Measurements from ENCODE around the gene LLGL1. TPM values are rescaled to one million over a fixed set of nuclear protein-coding genes. Genes with fewer than 3 reads are reported as not detected.

The LLGL1 gene
- total RNA-seq, 4 donors from 2014 or later, result 7.5 to 19.0 (median 15.4) TPM

DNA sequence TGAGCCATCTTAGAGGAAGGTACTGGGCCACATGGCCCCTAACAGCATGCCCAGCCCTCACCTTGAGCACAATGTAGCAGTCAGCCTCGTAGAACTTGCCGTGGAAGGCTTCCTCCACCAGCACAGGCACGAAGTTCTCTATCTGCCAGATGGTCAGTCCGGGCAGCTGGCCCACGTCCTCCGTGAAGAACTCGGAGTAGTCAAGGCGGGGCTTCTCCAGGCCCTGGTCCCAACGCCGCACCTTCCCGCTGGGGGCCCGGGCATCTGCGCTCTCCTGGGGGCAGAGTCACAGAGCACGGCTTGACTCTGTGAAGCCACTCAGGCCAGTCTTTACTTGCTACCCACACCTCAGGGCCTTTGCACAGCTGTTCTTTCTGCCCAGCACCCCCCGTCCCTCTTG, 25.8 kb downstream of the LLGL1 start:
- TF ChIP-seq, protein P1, sequence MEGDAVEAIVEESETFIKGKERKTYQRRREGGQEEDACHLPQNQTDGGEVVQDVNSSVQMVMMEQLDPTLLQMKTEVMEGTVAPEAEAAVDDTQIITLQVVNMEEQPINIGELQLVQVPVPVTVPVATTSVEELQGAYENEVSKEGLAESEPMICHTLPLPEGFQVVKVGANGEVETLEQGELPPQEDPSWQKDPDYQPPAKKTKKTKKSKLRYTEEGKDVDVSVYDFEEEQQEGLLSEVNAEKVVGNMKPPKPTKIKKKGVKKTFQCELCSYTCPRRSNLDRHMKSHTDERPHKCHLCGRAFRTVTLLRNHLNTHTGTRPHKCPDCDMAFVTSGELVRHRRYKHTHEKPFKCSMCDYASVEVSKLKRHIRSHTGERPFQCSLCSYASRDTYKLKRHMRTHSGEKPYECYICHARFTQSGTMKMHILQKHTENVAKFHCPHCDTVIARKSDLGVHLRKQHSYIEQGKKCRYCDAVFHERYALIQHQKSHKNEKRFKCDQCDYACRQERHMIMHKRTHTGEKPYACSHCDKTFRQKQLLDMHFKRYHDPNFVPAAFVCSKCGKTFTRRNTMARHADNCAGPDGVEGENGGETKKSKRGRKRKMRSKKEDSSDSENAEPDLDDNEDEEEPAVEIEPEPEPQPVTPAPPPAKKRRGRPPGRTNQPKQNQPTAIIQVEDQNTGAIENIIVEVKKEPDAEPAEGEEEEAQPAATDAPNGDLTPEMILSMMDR (IDR thresholded peaks at IDR 0.05), result no peak
- no peak for TF ChIP-seq POLR2A (IDR thresholded peaks at IDR 0.05)
- H3K9me3 ChIP-seq, result no peaks in the 10 kb centered on the region
- H3K27ac ChIP-seq, result no peak overlapping the region
- DNase-seq, result no peak
- H3K36me3 ChIP-seq, result peaks cover 0 to 89% (median 0%) of the 10 kb centered on the region in 3 donors
- H3K4me1 ChIP-seq, result peaks cover 0 to 26% (median 0%) of the 10 kb centered on the region in 4 donors
- no peak overlapping the region for H3K4me3 ChIP-seq
- no peaks in the 10 kb centered on the region for H3K27me3 ChIP-seq

DNA sequence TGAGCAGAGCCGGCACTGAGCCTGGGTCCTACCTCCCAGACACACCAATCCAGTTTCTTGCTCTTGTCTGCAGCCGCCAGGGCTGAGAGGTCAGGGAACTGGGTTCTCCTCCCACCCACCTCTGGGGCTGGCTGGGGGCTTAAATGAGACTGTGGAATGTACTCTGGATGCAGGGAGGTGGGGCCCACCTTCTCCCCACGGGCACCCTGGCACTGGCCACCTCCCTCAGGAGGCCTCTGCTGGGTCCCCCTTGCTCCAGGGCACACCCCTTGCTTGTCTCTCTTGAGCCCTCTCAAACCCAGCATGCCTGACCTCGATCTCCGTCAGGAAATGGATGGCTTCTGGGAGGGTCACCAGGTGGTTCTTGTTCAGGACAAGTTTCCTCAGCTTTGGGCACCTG, 26.7 kb downstream of the LLGL1 start:
- Histone ChIP-seq H3K4me3 (no peak overlapping the region), H3K27ac (no peak overlapping the region), H3K9me3 (no peaks in the 10 kb centered on the region), H3K27me3 (no peaks in the 10 kb centered on the region), H3K4me1 (peaks cover 5 to 25% (median 7%) of the 10 kb centered on the region in 4 donors), H3K36me3 (peaks cover 0 to 85% (median 0%) of the 10 kb centered on the region in 3 donors)
- TF ChIP-seq POLR2A (IDR thresholded peaks at IDR 0.05), result no peak
- TF ChIP-seq, protein P1 (IDR thresholded peaks at IDR 0.05), result no peak
- no peak for DNase-seq

DNA sequence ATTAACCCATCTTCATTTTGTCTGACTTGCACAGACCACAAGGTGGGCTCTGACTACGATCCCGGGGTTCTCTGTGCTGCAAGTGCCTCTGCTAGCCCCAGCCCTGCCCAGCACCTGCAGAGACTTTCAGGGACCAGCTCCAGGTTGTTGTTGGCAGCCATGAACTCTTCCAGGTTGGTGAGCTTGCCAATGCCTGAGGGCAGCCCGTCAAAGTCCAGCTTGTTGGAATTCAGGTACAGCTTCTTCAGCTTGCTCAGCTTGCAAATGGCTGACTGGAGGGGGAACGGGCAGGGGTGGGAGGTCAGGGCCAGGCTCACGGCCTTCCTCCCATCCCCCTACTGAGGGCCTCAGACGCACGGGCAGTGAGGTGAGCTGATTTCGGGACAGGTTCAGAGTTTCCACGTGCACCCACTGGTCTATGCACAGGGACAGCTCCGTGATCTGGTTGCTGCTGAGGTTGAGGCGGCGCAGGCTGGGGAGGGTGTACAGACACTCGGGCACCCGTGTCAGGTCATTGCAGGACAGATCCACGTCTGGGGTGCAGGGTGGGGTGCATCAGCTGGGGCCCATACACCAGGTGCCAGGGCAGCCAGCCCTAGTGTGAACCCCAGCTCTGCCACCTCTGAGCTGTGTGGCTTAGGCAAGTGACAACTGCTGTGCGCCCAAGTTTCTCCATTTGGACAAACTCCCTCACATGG, 27.9 kb downstream of the LLGL1 start:
- no peaks in the 10 kb centered on the region for H3K9me3 ChIP-seq
- peaks cover 9 to 19% (median 10%) of the 10 kb centered on the region in 4 donors for H3K4me1 ChIP-seq
- no peak for TF ChIP-seq POLR2A (IDR thresholded peaks at IDR 0.05)
- TF ChIP-seq, protein P1 (IDR thresholded peaks at IDR 0.05), result no peak
- H3K27me3 ChIP-seq, result no peaks in the 10 kb centered on the region
- no peak for DNase-seq
- H3K27ac ChIP-seq, result no peak overlapping the region
- no peak overlapping the region for H3K4me3 ChIP-seq
- H3K36me3 ChIP-seq, result peaks cover 0 to 76% (median 0%) of the 10 kb centered on the region in 3 donors

DNA sequence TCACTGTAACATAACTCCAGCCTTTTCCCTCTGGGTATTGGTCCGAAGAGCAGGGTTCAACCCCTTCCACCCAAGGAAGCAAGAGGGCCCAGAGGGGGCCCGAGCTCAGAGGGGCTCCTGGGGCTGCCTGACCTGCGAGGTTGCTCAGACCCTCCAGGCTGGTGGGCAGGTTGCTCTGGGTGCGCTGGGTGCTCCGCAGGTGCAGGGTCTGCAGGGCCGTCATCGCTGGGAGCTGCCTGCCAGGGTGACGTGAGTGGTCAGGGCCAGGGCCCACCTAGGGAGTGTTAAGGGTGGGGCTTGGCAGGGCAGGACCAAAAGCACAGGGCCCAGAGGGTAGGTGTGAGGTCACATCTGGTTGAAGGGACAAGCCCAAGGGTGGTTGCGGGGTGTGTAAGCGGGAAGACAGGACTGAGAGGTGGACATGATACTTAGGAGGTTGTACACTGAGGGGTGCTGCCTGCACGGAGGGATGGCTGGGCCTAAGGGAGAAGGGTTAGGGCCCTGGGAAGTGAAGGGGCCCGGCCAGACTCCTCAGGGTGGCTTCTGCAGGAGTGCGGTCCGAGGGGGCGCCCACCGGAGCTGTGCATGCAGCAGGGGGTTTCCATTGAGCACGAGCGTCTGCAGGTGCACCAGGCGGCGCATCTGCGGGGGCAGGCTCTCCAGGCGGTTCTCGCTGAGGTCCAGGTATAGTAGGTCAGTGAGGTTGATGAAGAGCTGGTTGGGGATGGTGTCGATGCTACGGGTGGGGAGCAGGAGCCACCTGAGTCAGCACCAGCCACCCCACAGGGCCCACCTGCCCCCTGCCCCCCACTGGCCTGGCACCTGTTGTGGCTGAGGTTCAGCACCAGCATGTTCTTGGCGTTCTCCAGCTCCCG, 28.7 kb downstream of the LLGL1 start:
- Histone ChIP-seq H3K27ac (no peak overlapping the region), H3K9me3 (no peaks in the 10 kb centered on the region), H3K36me3 (peaks cover 0 to 68% (median 0%) of the 10 kb centered on the region in 3 donors), H3K4me3 (no peak overlapping the region), H3K4me1 (peaks cover 9 to 19% (median 13%) of the 10 kb centered on the region in 4 donors), H3K27me3 (no peaks in the 10 kb centered on the region)
- no peak for TF ChIP-seq POLR2A (IDR thresholded peaks at IDR 0.05)
- TF ChIP-seq, protein P1 (IDR thresholded peaks at IDR 0.05), result no peak
- DNase-seq, result no peak

DNA sequence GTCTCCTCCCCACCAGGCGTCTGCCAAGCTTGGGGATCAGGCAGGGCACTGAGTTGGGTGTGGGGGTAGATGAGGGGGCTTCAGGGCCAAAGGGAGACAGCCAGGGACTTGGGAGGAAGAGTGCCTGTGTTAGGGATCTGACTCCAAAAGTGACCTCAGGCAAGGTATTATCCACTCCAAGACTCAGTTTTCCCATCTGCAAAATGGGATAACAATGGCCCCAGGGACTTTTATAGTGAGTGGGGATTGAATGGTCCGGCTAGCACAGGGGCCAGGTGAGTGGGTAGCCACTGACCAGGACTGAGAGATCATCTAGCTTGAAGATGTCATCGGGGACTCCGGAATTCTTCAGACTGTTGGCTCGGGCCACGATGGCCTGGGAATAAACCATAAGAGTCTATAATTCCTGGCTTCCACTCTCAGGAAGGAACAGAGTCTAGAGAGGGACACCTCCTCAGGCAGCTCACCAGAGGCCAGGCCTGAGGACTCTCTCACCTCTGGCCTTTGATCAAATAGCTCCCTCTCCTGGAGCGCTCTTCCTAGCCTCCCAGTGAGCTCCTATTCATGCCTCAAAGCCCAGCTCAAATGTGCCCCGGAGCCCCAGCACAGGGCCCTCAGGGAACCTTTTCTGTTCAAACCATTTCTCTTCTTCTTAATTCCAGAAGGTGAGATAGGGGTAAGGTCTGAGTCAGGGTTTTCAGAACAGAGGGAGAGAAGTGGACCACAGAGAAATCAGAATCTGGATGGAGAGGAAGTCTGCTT, 29.6 kb downstream of the LLGL1 start:
- H3K9me3 ChIP-seq, result no peaks in the 10 kb centered on the region
- H3K4me3 ChIP-seq, result no peak overlapping the region
- H3K27me3 ChIP-seq, result no peaks in the 10 kb centered on the region
- DNase-seq, result no peak
- TF ChIP-seq POLR2A (IDR thresholded peaks at IDR 0.05), result no peak
- TF ChIP-seq, protein P1 (IDR thresholded peaks at IDR 0.05), result no peak
- H3K4me1 ChIP-seq, result peaks cover 9 to 27% (median 14%) of the 10 kb centered on the region in 4 donors
- H3K36me3 ChIP-seq, result peaks cover 0 to 65% (median 0%) of the 10 kb centered on the region in 3 donors
- no peak overlapping the region for H3K27ac ChIP-seq
